T-helper 1 cell (primary cell): ENCODE measurements around the gene IQSEC2.
A peak's percentile ranks its signal among the peaks of the same experiment; 100 is the strongest.

Source experiments
- DNase-seq, 5 donors: peaks; one replicate each; pipeline ENCODE4 v3.0.0-alpha.2; 2012 to 2020

IQSEC2 gene

DNA sequence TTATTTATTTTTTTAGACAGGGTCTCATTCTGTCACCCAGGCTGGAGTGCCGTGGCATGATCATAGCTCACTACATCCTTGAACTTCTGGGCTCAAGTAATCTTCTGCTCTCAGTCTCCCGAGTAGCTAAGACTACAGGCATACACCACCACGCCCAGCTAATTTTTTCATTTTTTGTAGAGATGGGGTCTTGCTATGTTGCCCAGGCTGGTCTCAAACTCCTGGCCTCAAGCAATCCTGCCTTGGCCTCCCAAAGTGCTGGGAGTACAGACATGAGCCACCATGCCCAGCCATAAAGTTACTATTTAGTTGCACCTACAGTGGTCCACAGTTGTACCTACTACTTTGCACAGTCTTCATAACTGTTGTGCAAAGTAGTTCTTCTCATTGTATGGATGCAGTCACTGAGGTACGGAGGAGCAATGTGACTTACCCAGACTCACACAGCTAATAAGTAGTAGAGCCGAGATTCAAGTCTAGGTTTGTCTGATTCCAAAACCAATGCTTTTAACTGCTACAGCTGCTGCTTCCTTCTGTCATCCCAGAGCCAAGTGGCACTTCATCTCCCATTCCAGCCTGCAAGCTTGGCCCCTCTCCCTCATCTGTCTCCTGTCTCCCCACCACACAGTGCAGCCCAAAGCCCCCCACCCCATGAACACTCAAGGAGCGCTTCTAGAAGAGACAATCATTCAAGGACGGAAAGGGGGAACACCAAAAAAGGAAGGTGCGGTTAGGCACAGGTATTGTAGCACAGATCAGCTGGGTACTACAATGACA, 24.0 kb upstream of the IQSEC2 start:
- DNase-seq = no peak

DNA sequence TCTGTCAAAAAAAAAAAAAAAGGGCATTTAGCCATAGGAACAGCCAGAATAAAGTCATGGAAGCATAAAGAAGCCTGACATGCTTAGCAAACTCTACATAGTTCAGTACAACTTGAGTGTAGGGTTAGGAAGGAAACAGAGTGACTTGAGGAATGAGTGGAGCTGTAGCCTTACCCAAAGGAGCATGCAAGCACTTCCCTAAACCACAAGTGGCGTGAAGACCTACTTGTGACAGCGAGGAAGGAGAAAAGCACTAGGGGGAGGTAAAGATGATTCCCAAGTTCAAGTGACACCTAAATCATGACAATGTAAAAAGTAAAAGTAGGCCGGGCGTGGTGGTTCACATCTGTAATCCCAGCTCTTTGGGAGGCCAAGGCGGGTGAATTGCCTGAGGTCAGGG, 21.8 kb upstream of the IQSEC2 start:
- no peak for DNase-seq

DNA sequence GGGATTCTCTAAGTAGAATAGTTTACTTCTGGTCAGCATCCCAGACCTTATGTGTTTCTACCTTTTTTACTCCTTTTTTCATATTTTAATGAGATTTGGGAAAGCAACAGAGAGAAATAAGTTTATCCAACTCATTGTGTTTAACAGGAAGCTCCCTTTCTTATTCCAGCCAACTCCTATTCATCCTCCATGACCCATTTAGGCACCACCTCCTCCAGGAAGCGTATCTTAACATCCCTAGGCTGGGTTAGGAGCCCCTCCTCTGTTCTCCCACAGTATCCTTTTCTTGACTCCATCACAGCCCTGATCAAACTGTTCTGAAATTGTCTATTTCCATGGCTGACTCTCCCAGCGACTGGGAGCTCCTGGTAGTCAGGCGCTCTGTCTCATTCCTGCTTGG, 18.8 kb upstream of the IQSEC2 start:
- no peak for DNase-seq

- DNase-seq = no peak
Observed at GRCh38 chrX:53294024-53294648, 12.8 kb upstream of the IQSEC2 start.

DNA sequence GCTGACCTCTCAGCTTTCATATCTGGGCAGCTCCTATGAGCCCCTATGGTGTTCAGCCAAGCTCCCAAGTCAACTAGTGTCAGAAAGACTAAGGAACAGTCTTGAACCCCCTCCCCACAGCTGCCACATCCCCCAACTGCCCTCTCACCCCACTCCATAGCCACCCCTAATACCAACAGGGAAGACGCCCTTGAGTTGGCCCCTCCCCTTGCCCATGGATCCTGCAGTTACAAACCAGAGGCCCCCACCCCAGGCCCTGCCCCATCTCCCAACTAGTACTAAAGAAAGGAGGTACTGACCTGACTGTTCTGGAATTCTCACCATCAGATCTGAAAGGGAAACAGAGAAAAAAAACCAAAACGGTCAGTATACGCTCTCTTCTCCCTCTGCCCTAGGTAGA, 10.2 kb upstream of the IQSEC2 start:
- no peak for DNase-seq

DNA sequence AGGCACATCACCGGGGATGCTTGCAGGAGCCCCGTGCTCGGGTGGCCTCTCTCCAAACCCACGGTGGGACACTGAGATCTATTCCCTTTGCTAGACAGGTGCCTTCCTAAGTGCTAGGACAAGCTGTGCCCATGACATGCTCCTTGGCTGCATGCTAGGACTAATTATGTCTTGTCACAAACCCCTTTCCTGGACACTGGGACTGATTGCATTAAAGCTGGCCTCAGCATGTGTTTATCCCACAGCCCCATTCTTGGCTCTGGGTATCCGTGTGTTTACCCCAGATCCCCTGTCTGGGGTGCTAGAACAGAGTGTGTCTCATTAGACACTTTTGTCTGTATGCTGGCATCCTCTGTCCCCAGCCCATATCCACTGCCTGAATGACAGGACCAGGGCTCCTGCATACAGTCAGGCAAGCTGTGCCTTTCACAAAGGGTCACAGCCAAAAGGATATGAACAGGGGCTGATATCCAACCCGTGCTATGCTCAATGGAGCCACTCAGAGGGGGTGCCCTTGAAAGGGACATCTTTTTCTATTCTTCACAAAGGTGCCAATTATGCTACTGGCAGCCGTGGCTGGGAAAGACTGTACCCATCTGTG, 9.2 kb upstream of the IQSEC2 start:
- DNase-seq = no peak

DNA sequence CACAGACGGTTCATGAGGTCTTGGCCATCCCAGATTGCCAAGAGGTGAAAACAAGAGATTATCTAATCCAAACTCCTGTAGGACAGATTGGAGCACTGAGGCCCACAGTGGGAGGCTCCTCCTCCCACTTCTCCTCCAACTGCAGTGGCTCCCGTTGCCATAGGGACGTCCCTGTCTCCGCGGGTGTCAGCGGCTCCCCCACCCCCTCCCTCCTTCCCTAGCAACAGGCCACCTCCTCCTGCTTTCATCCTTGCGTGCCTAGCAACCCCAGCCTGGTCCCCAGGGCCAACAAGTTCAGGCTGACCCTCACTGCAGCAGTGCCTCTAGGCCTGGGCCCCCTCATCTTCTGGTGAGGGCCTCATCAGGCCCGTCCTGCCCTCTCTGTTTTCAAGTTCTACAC, 6.8 kb upstream of the IQSEC2 start:
- peak in 3 of 5 donors; percentile 3 to 19 (median 5) for DNase-seq

DNA sequence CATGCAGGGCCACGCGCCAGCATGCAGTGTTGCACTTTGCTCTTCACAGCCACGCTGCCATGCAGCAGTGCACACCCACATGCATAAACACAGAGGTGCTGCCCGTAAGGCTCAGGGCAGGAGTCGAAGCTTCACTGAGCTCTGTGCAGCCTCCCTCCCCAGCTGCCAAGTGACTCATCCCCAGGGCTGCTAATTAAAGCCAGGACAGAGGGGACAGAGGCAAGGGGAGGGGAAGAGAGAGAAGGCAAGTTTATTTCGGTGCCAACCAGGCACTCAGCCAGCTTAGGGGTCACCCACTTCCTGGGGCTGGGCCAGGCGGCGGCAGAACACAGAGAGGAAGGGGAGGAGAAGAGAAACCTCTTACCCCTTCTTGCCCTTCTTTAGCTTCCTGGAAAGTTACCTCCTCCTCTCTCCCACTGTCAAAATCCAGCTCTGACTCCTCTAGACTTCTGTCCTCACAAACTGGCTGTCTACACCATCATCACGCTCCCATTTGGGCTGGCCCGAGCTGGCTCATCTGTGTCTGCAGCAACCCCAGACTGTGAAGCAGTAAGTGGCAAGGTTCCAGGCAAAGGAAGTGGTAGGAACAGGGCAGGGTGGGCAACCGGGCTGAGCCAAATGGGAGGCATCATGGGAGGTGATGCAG, 6.2 kb upstream of the IQSEC2 start:
- DNase-seq = peak in 2 of 5 donors; percentile 12 to 38

- no peak for DNase-seq
Observed at GRCh38 chrX:53286171-53286570, 4.8 kb upstream of the IQSEC2 start.

DNA sequence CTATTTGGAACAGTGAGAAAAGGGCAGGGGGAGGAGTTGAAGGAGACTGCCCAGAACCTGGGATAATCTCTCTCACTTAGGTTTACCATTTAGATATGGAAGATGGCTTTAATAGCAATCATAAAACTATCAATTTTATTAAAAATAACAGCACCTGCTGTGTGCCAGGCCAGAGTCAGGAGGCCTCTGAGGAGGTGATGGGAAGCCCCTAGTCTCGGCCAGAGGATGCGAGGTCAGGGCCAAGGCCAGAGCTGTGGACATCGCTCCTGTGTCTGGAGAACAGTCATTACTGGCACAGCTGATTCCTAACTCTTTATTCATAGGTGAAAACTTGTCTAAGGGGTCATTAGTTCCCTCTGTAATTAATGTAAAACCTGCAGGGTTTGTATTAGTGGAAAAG, 4.2 kb upstream of the IQSEC2 start:
- DNase-seq = no peak

DNA sequence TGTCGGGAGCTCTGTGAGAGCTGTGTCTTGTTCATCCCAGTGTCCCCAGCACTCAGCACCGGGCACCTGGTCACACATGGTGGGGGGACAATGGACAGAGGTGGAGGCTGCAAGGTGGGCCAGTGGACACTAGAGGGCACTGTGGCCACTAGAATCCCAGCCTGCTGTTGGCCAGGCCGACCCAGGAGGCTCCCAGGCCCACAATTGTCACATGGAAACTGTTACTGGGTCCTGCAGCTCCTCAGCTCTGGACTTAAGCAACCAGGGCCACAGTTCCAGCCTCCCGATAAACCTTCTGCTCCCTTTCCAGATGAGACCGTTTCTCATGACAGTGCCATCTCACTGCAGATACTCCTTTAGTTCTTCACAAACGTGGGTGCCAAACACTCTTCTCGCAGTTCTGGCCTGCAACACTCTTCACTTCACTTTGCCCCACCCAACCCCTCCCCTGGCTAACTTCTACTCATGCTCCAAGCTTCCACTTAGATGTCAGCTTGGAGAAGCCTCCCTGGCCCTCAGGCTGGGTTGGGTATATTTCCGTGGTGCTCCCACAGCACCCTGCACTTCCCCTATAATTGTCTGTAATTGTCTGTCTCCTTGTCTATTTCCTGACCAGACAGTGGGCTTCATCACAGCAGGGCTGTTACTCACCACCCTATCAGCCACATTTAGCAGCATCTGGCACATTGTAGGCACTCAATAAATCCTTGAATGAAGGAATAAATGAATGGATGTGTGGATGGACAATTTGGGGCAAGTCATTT, 3.5 kb upstream of the IQSEC2 start:
- peak in 4 of 5 donors; percentile 9 to 47 (median 18) for DNase-seq

GRCh38 chrX:53283567-53283966, 2.2 kb upstream of the IQSEC2 start:
- DNase-seq = no peak

GRCh38 chrX:53283099-53283498, 1.7 kb upstream of the IQSEC2 start:
- DNase-seq = no peak

DNA sequence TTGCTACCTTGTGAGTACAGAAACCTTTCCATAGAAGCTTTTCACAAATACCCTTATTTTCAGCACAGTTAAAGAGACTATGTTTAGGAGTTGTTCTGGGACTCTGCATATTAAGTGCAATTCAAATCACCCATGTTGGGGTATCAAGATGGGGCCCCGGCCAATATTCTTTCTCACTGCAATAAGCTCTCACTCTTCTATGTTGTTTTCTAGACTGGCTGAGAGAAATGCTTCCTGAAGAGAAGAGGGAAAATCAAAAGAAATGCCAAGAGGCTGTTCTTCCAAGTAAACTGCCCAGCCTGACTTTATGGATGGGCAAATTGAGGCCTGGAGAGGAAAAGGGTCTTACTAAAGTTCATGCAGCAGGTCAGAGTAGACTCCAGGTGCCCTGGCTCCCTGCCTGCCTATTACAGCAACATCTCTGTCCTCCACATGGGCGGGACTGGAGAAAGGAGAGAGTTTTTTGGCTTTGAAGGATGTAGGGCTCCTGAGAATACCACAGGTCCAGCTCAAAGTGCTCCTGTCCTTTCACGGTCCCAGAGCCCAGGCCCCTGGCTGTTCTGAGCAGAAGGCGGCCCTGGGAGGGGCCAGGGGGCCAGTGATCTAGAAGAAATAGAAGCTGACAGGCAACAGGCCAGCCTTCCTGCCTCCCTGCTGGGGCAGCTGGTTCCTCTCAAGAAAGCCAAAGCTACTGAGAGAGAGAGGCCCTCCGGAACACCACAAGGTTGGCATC, 745 bp upstream of the IQSEC2 start:
- DNase-seq = no peak

DNA sequence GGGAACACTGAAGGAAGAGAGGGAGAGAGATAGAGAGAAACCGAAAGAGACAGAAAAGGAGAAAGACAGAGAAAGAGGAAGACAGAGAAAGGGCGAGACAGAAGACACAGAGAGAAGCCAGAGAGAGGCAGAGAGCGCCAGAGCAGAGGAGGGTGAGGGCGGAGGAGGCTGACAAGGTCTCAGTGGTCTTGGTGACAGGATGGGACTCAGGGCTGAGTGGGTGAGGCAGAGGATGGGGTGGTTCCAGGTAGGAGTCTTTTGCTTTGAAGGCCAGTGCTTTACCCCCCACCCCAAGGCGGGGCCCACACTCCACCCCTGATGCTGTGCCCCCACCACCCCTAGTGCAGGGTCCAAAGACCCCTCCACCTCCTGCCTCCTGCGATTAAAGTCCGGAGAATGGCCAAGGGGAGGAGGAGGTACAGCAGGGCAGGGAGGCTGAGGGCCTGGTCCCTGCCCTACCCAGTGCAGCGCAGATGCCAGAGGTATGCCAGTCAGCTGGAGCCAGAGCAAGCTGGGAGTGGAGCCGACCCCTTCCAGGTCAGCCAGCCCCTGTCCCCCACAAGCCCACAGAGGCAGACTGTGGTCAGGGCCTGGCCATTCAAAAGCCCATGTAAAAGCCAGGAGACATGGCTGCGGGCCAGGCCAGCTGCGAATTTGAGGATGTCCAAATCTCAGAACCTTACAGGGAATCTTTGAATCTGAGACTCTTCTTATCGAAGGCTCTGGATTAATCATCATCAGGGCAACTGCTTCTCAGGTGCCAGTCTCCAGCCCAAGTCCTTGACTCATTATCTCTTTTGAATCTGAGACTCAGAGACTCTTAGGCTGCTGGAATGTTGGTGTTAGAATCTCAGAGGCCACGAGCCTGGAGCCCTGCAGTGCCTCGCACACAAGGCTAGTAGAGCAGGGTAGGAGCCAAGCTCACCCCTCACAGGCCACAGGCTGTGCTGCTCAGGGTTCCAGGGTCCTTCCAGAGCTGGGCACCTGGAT, 758 bp downstream of the IQSEC2 start:
- DNase-seq = no peak

- DNase-seq = no peak
Observed at GRCh38 chrX:53279296-53280237, 1.8 kb downstream of the IQSEC2 start.

GRCh38 chrX:53272808-53273337, 8.5 kb downstream of the IQSEC2 start:
- DNase-seq = no peak

GRCh38 chrX:53269536-53270107, 11.8 kb downstream of the IQSEC2 start:
- DNase-seq = no peak

- DNase-seq = no peak
Observed at GRCh38 chrX:53268173-53268572, 13.2 kb downstream of the IQSEC2 start.
